ENCODE results near the gene ANKRD10.

The ANKRD10 gene

GRCh38 chr13:110944968-110945927, 30.4 kb upstream of the ANKRD10 start:
- no peak for DNase-seq

DNA sequence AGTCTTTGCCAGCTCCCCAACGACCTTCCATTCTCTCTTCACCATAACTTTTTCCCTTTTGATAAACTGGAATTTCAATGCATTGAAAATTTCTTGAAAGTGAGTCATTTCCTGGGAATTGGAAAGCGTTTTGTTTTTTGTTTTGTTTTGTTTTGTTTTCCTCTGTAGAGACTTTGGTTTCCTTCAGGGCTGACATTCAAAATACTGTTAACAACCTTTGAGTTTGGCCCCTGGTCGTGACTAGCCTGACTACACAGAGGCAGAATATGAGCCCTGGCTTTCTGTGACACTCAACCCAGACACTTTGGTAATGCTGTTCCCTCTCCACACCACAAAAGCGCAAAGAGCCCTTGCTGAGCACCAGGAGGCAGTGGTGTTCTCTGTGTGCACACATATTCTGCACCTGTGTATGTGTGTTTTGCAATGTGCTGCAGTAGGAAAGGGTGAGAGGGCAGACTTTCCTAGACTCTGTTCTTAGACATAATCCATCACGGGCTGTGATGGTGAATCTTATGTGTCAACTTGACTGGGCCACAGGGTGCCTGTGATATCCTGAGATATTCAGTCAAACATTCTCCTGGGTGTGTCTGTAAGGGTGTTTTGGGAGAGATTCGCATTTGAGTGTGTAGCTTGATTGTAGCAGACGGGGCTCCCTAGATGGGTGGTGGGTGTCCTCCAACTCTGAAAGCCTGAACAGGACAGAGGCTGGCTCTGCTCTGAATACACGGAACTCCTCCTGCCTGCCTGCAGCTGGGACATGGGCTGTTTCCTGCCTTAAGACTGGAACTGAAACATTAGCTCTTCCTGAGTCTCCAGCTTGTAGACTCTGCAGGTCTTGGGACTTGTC, 29.5 kb upstream of the ANKRD10 start:
- peak; percentile 76 for DNase-seq

- DNase-seq, result no peak
Observed at GRCh38 chr13:110942248-110942981, 27.5 kb upstream of the ANKRD10 start.

DNA sequence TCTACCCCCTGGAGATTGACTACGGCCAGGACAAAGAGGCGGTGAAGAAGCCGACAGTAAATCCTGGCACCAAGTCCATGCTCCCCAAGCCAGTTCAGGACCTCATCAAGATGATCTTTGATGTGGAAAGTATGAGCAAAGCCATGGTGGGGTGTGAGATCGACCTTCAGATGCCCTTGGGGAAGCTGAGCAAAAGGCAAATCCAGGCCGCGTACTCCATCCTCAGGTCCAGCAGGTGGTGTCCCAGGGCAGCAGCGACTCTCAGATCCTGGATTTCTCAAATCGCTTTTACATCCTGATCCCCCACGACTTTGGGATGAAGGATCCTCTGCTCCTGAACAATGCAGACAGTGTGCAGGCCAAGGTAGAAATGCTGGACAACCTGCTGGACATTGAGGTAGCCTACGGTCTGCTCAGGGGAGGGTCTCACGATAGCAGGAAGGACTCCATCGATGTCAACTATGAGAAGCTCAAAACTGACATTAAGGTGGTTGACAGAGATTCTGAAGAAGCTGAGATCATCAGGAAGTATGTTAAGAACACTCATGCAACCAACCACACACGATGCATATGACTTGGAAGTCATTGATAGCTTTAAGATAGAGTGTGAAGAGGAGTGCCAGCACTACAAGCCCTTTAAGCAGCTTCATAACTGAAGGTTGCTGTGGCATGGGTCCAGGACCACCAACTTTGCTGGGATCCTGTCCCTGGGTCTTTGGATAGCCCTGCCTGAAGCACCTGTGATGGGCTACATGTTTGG, 24.0 kb upstream of the ANKRD10 start:
- no peak for DNase-seq

- no peak for DNase-seq
Observed at GRCh38 chr13:110937511-110938285, 22.8 kb upstream of the ANKRD10 start.

GRCh38 chr13:110936519-110936918, 21.6 kb upstream of the ANKRD10 start:
- DNase-seq, result no peak

DNA sequence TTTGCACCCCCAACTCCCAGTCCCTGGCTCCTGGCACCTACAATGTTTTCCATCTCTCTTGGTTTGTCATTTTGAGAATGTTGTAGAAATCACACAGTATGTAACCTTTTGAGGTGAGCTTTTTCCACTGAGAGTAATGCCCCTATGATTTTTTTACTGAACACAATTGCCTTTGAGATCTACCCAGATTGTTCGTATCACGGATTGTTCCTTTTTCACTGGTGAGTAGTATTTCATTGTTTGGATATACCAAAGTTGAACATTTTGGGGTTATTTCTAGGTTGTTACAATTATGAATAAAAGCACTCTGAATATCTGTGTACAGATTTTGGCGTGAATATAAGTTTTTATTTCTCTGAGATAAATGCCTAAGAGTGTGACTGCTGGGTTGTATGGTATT, 17.7 kb upstream of the ANKRD10 start:
- no peak for DNase-seq

DNA sequence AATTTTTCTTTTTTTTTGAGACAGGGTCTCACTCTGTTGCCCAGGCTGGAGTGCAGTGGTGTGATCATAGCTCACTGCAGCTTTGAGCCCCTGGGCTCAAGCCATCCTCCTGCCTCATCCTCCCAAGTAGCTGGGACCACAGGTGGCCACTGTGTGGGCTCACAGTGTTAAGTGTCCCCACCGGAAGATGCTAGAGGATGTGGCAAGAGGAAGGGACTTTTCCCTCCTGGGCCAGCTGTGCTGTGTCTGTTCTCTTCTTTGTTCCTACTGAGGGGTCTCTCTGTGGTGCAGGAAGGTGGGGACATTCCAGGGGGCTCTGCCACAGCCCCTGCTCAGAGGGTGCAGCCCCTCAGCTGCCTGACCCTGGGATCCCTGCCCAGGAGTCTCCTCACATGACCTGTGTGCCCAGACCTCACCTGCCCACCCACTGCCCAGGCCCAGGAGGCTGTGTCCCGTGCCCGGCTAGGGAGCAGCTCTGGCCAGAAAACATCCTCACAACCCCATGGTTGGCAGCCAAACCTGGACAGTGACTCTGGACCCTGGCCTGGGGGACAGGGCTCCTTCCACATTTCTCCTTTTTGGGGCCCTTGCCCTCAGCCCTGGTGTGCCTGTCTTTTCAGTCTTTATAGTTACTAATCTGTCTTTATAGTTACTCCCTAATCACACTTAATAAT, 14.4 kb upstream of the ANKRD10 start:
- no peak for DNase-seq

DNA sequence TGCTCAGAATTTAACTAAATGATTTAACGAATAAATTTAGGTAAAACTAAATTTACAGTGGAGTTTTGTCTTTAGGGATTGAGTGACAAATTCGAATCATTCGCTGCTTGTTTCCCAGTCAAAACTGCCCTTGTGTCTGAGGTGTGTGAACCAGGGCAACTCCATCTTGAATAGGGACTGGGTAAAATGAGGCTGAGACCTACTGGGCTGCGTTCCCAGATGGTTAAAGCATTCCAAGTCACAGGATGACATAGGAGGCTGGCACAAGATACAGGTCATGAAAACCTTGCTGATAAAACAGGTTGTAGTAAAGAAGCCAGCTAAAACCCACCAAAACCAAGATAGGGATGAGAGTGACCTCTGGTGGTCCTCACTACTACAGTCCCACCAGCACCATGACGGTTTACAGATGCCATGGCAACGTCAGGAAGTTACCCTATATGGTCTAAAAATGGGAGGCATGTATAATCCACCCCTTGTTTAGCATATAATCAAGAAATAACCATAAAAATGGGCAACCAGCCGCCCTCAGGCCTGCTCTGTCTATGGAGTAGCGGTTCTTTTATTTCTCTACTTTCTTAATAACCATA, 10.2 kb upstream of the ANKRD10 start:
- peak; percentile 14 for DNase-seq

DNA sequence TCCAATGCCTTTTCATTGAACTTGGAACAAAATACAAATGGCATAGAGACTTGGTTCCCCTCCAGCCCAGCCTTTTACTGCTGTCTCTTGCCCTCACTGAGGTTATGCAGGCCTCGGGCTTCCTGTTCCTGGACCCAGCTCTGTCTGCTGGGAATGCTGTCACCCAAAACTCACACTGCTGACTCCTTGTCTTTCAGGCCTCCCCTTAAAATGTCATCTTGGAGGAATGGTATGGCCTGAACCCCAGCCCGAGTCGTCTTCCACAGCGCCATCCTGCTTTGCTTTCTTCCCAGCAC, 9.7 kb upstream of the ANKRD10 start:
- DNase-seq, result no peak

DNA sequence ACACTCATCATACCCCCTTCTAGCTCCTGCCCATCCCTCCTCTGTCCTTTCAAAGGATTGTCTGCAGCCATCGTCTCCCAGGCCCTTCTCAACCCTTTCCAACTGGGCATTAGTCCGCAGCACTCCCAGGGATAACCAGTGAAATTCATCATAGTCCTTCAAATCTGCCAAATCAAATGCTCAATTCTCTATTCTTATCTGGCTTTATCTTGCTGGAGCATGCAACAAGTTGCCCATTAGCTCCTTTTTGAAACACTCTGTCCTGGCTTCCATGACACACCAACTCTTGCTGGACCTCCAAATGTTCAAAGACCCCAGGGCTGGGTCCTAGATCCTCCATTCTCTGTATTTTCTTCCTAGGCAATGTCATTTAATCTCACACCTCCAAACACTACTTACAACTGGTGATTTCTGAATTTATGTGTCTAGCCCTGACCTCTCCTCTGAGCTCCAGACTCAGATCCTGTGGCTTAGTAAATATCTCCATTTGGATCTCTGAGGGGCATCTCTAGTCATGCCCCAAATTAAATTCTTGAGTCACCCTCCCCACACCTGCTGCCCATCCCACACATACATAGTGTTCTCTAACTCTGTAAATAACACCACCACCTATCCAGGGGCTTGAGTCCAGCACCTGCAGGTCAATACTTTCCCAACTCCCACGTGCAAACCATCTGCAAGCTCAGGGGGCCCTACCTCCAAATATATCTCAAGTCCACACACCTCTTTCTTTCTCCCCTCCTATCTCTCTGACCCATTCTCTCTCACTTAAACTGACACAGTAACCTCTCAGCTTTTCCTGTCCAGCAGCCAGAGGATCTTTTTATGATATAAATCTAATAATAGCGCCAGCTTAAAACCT, 9.1 kb upstream of the ANKRD10 start:
- no peak for DNase-seq

- no peak for DNase-seq
Observed at GRCh38 chr13:110923086-110923485, 8.2 kb upstream of the ANKRD10 start.

DNA sequence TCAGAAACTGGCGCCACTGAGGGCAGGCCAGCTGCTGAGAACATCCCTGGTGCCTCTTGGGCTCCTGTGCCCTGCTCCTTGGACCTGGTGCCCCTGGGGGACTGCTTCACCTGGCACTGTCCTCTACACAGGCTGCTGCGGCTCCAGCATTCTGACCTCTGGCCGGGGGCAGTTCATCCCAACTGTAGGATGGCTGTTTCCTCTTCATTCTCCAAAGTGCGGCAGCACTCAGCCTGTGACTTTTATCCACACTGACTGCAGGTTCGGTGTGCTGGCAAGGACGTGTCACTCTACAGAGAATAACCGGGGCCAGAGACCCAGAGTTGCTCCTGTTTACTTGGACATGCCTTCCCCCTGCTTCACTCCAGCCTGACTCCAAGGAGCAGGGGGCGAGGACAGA, 7.6 kb upstream of the ANKRD10 start:
- no peak for DNase-seq

DNA sequence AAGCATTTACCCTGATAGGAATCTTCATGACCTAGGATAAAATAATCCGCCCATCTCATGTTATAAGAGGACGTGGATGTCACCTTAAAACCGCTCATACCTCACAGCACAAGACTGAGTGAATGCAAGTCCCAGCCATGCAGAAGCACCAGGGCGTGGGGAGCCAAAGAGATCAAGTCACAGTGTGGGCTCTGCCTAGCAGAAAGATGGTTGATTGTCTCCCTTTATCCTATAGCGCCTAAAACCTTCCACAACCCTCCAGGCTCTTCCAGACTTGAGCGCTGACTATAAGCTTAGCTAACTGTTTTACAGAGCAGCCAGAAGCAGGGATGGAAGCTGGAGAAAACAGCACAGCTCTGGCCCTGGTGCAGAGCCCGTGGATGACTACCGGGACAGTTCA, 6.8 kb upstream of the ANKRD10 start:
- DNase-seq, result no peak

DNA sequence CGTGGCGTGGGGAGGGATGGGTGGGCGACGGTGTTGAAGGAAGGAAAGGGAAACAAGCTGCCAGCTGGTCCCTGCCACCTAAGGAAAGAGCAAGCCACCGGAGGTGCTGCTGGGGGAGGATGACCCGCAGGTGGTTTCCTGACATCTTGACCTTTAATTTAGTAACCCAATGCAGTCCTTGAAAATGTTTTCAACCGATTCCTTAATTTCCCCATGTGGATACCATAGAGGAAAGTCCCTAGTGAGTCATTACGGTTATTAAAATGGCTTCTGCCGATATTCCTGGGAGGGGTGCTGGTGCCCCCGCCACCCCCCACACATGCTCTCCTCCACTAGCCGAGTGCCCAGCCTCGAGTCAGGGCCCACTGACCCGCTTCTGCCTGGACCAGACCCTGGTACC, 6.3 kb upstream of the ANKRD10 start:
- no peak for DNase-seq

DNA sequence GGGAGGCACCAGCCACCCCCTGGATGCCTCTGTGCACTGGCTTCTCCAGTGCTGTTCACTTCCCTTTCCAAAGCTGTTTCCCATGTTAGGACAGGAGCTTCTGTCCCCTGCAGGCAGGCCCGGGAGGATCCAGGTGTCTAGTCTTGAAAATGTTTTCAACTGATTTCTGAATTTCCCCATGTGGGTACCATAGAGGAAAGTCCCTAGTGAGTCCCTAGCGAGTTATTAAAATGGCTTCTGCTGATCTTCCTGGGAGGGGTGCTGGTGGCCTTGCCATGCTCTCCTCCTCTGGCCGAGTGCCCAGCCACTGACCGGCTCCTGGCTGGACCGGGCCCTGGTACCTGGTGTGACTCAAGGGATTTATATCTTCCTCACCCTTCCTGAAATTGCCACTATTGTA, 5.2 kb upstream of the ANKRD10 start:
- DNase-seq, result no peak

DNA sequence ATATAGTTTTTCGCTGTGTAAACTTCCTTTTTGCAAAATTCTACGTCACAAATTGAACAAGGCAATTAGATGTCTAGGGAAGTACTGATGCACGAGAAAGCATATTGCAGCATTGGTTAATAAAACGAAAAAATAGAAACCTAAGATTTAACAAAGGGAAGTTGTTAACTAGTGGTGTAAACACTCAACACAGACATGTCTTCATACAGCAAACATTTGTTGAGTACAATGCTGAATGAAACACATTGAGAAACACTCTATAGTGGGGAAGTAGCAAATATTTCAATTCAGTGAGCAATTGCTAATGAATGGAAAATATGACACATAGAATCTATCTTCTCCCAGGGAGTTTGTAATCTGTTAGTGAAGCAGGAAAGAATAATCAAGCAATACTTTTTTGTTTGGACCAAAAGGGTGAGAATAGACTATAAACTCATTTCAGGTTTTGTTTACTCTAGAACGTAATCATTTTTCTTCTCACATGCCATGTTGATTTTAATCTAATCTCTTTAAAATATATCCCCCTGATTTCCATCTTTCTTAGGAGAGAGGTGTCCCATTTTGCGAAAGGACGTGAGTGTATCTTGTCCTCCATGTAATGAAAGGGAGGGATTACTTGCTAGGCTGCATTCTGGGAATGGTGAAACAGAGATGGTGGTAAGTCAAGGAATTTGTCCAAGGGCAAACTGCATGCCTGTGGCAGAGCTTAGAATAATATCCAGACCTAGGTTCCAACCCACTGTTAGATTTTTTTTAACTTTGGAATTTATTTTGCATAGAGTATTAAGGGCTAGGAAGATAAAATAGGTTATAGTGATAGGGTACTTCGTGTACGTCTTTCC, 1.7 kb upstream of the ANKRD10 start:
- no peak for DNase-seq

- DNase-seq, result no peak
Observed at GRCh38 chr13:110915874-110916206, 971 bp upstream of the ANKRD10 start.
